HCT116 (cell line): ENCODE data around the gene HSP90AB1. TPM values are rescaled to one million over a fixed set of nuclear protein-coding genes. Genes with fewer than 3 reads are reported as not detected.

Source experiments
- ATAC-seq: fragments of 200-7000 bp; cut with Tn5 transposase; 2 replicates; pipeline ENCODE4 v1.9.1; 2020; ENCODE audit warnings: mild to moderate bottlenecking, moderate library complexity
- BruUV-seq: library from RNA; stranded (reverse); fragments of 400-500 nt; replicated peaks from 2 replicates; lab custom pipeline; 2021; lab: Mats Ljungman, UMichigan
- CTCF ChIA-PET: fragments of 300-600 bp; sonication (Branson Sonifier 250); formaldehyde crosslinking; loops from one replicate; lab custom pipeline; 2021; ENCODE audit warnings: antibody characterized with exemption; lab: Charles Lee
- POLR2A ChIA-PET: fragments of 300-600, 350-600 bp; sonication (Branson Sonifier 250); formaldehyde crosslinking; loops from one replicate; lab custom pipeline; 2021; ENCODE audit warnings: antibody characterized with exemption; lab: Charles Lee
- RAD21 ChIA-PET, 2 experiments: fragments of 300-600 bp; sonication (Branson Sonifier 250); formaldehyde crosslinking; loops; one replicate each; lab custom pipeline; 2023; ENCODE audit warnings: low total read pairs in 2 of 2; ENCODE audit not compliant: uncharacterized antibody in 2 of 2, unreplicated experiment in 2 of 2, low non-redundant PET in 1 of 2; lab: Charles Lee
- DNase-seq: peaks from one replicate; pipeline ENCODE4 v3.0.0-alpha.2; 2010; ENCODE audit warnings: low read depth, low spot score
- H2AFZ ChIP-seq: fragments of 200-600 bp; shearing (Covaris generic), sonication (generic); 2 replicates; pipeline ENCODE4 v1.6.1; 2017; ENCODE audit warnings: low read depth, mixed run types, mixed read lengths, antibody characterized with exemption, low read length; ENCODE audit not compliant: poor library complexity, severe bottlenecking
- H3K27ac ChIP-seq: 2 replicates; pipeline ENCODE4 v1.5.1; 2012; ENCODE audit warnings: low read depth, low read length
- H3K27me3 ChIP-seq: fragments of 200-600 bp; sonication (generic); 2 replicates; pipeline ENCODE4 v1.6.1; 2016; ENCODE audit warnings: mixed run types, low read length, mixed read lengths; ENCODE audit not compliant: insufficient read depth
- H3K36me3 ChIP-seq, 2 experiments: fragments of 200-500 bp in 1 of 2; fragments of 200-600 bp in 1 of 2; sonication (Bioruptor generic) in 1 of 2; sonication (generic) in 1 of 2; 2 replicates each; pipeline versions ENCODE4 v1.5.1 to v1.6.1; 2014 to 2016; ENCODE audit warnings: low read length in 2 of 2, inconsistent platforms in 1 of 2, mixed read lengths in 1 of 2, mixed run types in 1 of 2; ENCODE audit not compliant: insufficient read depth in 2 of 2, control insufficient read depth in 1 of 2
- H3K4me1 ChIP-seq, 2 experiments: fragments of 200-600 bp in 1 of 2; sonication (generic) in 1 of 2; 2 replicates each; pipeline versions ENCODE4 v1.5.1 to v1.6.1; 2012 to 2017; ENCODE audit warnings: low read length in 2 of 2, inconsistent platforms in 1 of 2, mild to moderate bottlenecking in 1 of 2, mixed read lengths in 1 of 2, mixed run types in 1 of 2, moderate library complexity in 1 of 2; ENCODE audit not compliant: insufficient read depth in 2 of 2, control insufficient read depth in 1 of 2
- H3K4me2 ChIP-seq: fragments of 200-600 bp; sonication (generic); 2 replicates; pipeline ENCODE4 v1.6.1; 2017; ENCODE audit warnings: mixed run types, low read length, mixed read lengths
- H3K4me3 ChIP-seq, 2 experiments: fragments of 200-600 bp in 1 of 2; sonication (generic) in 1 of 2; replicated peaks in 1 of 2; 2 replicates each; pipeline ENCODE4 v1.5.1; 2011 to 2016; ENCODE audit warnings: low read length in 2 of 2, control low read depth in 1 of 2, low read depth in 1 of 2, mild to moderate bottlenecking in 1 of 2, mixed read lengths in 1 of 2, mixed run types in 1 of 2
- H3K79me2 ChIP-seq: fragments of 200-600 bp; sonication (generic); 2 replicates; pipeline ENCODE4 v1.6.1; 2017; ENCODE audit warnings: mild to moderate bottlenecking, mixed run types, low read length, moderate library complexity, mixed read lengths; ENCODE audit not compliant: insufficient read depth
- H3K9ac ChIP-seq: fragments of 200-600 bp; sonication (generic); 2 replicates; pipeline ENCODE4 v1.6.1; 2016; ENCODE audit warnings: low read length, mixed read lengths
- H3K9me2 ChIP-seq: fragments of 200-600 bp; sonication (generic), shearing (Covaris generic); 2 replicates; pipeline ENCODE4 v1.6.1; 2017; ENCODE audit warnings: mixed run types, mild to moderate bottlenecking, moderate library complexity; ENCODE audit not compliant: insufficient read depth
- H3K9me3 ChIP-seq, 2 experiments: fragments of 200-500 bp in 1 of 2; fragments of 200-600 bp in 1 of 2; sonication (Bioruptor generic) in 1 of 2; sonication (generic) in 1 of 2; 2 replicates each; pipeline ENCODE4 v1.6.1; 2014 to 2017; ENCODE audit warnings: low read length in 2 of 2, mixed read lengths in 2 of 2, inconsistent platforms in 1 of 2, low read depth in 1 of 2, mild to moderate bottlenecking in 1 of 2, mixed run types in 1 of 2, moderate library complexity in 1 of 2; ENCODE audit not compliant: control insufficient read depth in 1 of 2, insufficient read depth in 1 of 2
- H4K20me1 ChIP-seq: fragments of 200-600 bp; sonication (generic), shearing (Covaris generic); 2 replicates; pipeline ENCODE4 v1.6.1; 2017; ENCODE audit warnings: mixed run types, mild to moderate bottlenecking, moderate library complexity; ENCODE audit not compliant: insufficient read depth
- ATF3 ChIP-seq: IDR thresholded peaks from 2 replicates; pipeline ENCODE4 v1.6.1; 2012
- CBX3 ChIP-seq: IDR thresholded peaks from 2 replicates; pipeline ENCODE4 v1.6.1; 2012; ENCODE audit warnings: low read depth
- CEBPB ChIP-seq: IDR thresholded peaks from 2 replicates; pipeline ENCODE4 v1.6.1; 2012; ENCODE audit warnings: low read depth
- CTCF ChIP-seq, 3 experiments: fragments of 200-600 bp in 1 of 3; sonication (generic) in 1 of 3; IDR thresholded peaks in 2 of 3; conservative IDR thresholded peaks in 1 of 3; 2 replicates each; pipeline ENCODE4 v1.5.1; 2012 to 2017; ENCODE audit warnings: low read depth in 2 of 3, low read length in 2 of 3, antibody characterized with exemption in 1 of 3, borderline replicate concordance in 1 of 3, control low read depth in 1 of 3, mild to moderate bottlenecking in 1 of 3, mixed read lengths in 1 of 3, mixed run types in 1 of 3, moderate library complexity in 1 of 3; ENCODE audit not compliant: insufficient read depth in 1 of 3
- EGR1 ChIP-seq: IDR thresholded peaks from 2 replicates; pipeline ENCODE4 v1.6.1; 2012; ENCODE audit warnings: low read depth
- EZH2 ChIP-seq: fragments of 200-600 bp; sonication (generic); IDR thresholded peaks from 2 replicates; pipeline ENCODE4 v1.6.1; 2017; ENCODE audit warnings: antibody characterized with exemption, mixed run types
- EZH2phosphoT487 ChIP-seq: fragments of 200-600 bp; IDR thresholded peaks from 2 replicates; pipeline ENCODE4 v1.6.1; 2018; ENCODE audit warnings: antibody characterized with exemption, borderline replicate concordance
- JUND ChIP-seq: IDR thresholded peaks from 2 replicates; pipeline ENCODE4 v1.6.1; 2012
- MAX ChIP-seq: IDR thresholded peaks from 2 replicates; pipeline ENCODE4 v1.6.1; 2012
- RAD21 ChIP-seq: IDR thresholded peaks from 2 replicates; pipeline ENCODE4 v1.6.1; 2012; ENCODE audit warnings: low read depth, mild to moderate bottlenecking
- SIN3A ChIP-seq: IDR thresholded peaks from 2 replicates; pipeline ENCODE4 v1.6.1; 2012; ENCODE audit warnings: low read depth
- SP1 ChIP-seq: IDR thresholded peaks from 2 replicates; pipeline ENCODE4 v1.6.1; 2012; ENCODE audit warnings: low read depth
- SRF ChIP-seq: IDR thresholded peaks from 2 replicates; pipeline ENCODE4 v1.6.1; 2012; ENCODE audit warnings: low read depth
- TCF7L2 ChIP-seq: IDR thresholded peaks from 2 replicates; pipeline ENCODE4 v1.7.0; 2011; ENCODE audit warnings: borderline replicate concordance, inconsistent platforms; ENCODE audit not compliant: insufficient read depth, insufficient read length; ENCODE audit errors: extremely low read depth
- YY1 ChIP-seq: IDR thresholded peaks from 2 replicates; pipeline ENCODE4 v1.6.1; 2011; ENCODE audit warnings: low read length, low read depth, moderate library complexity, mild to moderate bottlenecking; ENCODE audit not compliant: insufficient replicate concordance; ENCODE audit errors: extremely low read depth
- ZFX ChIP-seq: fragments of 450-650 bp; IDR thresholded peaks from 2 replicates; pipeline ENCODE4 v1.6.1; 2017
- intact Hi-C: fragments of 100-400 bp; cut with micrococcal nuclease; formaldehyde crosslinking; loops from 2 replicates; pipeline ENCODE4 v1.10.0; 2022
- total RNA-seq: library from RNA; stranded (reverse); gene quantifications from one replicate; pipeline ENCODE4 v1.2.1, GENCODE V29; 2021; ENCODE audit not compliant: unreplicated experiment

The HSP90AB1 gene
- total RNA-seq, 1 experiment from 2014 or later = 2,554 TPM

- H3K9me2 ChIP-seq = no peaks in the 10 kb centered on the region
- no peak overlapping the region for H2AFZ ChIP-seq
- intact Hi-C loops = no loop called here
- H4K20me1 ChIP-seq = peaks cover 56% of the 10 kb centered on the region
- H3K4me1 ChIP-seq = peaks cover 10 to 34% of the 10 kb centered on the region in 2 experiments
- ChIA-PET RAD21 (no interaction called here), POLR2A (interaction anchor here (1.2 to 4.0 kb wide), 2 partner anchors 7 to 11 kb away, joined by 4 to 74 read pairs; partner anchors contain the start of gene SLC35B2), CTCF (no interaction called here)
- H3K4me2 ChIP-seq = peak overlapping the region; percentile 83
- BruUV-seq = no TSS peak
- ATAC-seq = no peak
- H3K9me3 ChIP-seq = no peaks in the 10 kb centered on the region
- H3K27me3 ChIP-seq = no peaks in the 10 kb centered on the region
- H3K4me3 ChIP-seq = peak overlapping the region; percentile 82 to 100
- peak overlapping the region; percentile 82; the same call in 1 of the 2 replicates for H3K27ac ChIP-seq
- H3K36me3 ChIP-seq = peaks cover 50 to 64% of the 10 kb centered on the region in 2 experiments
- no peak for DNase-seq
- H3K79me2 ChIP-seq = peaks cover 65% of the 10 kb centered on the region
- no peak for TF ChIP-seq CEBPB
- TF ChIP-seq YY1 = no peak
- no peak for TF ChIP-seq SIN3A
- TF ChIP-seq ZFX = no peak
- no peak for TF ChIP-seq TCF7L2
- no peak for TF ChIP-seq RAD21
- no peak for TF ChIP-seq ATF3
- H3K9ac ChIP-seq = peak overlapping the region; percentile 95
Observed at GRCh38 chr6:44248579-44248978, 1.7 kb downstream of the HSP90AB1 start.

- H3K9me3 ChIP-seq = no peaks in the 10 kb centered on the region
- H3K36me3 ChIP-seq = peaks cover 55 to 66% of the 10 kb centered on the region in 2 experiments
- peak overlapping the region; percentile 82 to 100 for H3K4me3 ChIP-seq
- no peak overlapping the region for H2AFZ ChIP-seq
- BruUV-seq = no TSS peak
- ATAC-seq (no peak), DNase-seq (no peak)
- no peaks in the 10 kb centered on the region for H3K9me2 ChIP-seq
- ChIA-PET RAD21 (no interaction called here), POLR2A (interaction anchor here (1.2 kb wide), 1 partner anchor 12 kb away, joined by 4 read pairs; no protein-coding TSS in a partner anchor), CTCF (no interaction called here)
- no peak for TF ChIP-seq EZH2
- no peak for TF ChIP-seq YY1
- no peak for TF ChIP-seq SIN3A
- no peak for TF ChIP-seq CEBPB
- no peak for TF ChIP-seq EGR1
- no peak for TF ChIP-seq MAX
- TF ChIP-seq SRF = no peak
- TF ChIP-seq EZH2phosphoT487 = no peak
- TF ChIP-seq RAD21 = no peak
- no peak for TF ChIP-seq CTCF (IDR thresholded peaks at IDR 0.05 in 2 of 3, conservative IDR thresholded peaks at IDR 0.05 in 1 of 3; ENCODE audit: borderline replicate concordance in 1 of 3, insufficient read depth in 1 of 3, low read depth in 2 of 3, low read length in 2 of 3)
- no peak for TF ChIP-seq CBX3
- no peak for TF ChIP-seq SP1
- TF ChIP-seq JUND = no peak
- TF ChIP-seq ATF3 = no peak
- peak overlapping the region; percentile 83 for H3K4me2 ChIP-seq
- H3K9ac ChIP-seq = peak overlapping the region; percentile 95
- peak overlapping the region; percentile 82 for H3K27ac ChIP-seq
- intact Hi-C loops = no loop called here
- peaks cover 59% of the 10 kb centered on the region for H4K20me1 ChIP-seq
- H3K4me1 ChIP-seq = peaks cover 10 to 34% of the 10 kb centered on the region in 2 experiments
- no peaks in the 10 kb centered on the region for H3K27me3 ChIP-seq
- H3K79me2 ChIP-seq = peaks cover 65% of the 10 kb centered on the region
Observed at GRCh38 chr6:44249082-44249748, 2.3 kb downstream of the HSP90AB1 start.
